Activated CD4-positive, alpha-beta memory T cell treated with anti-CD3 and anti-CD28 coated beads for 36 hours (primary cell): Measurements from ENCODE around the gene DBET. TPM values are rescaled to one million over a fixed set of nuclear protein-coding genes. Genes with fewer than 3 reads are reported as not detected.
"Not testable (repeated sequence)": the region's sequence is repeated elsewhere in the genome, so short reads cannot be mapped to it uniquely, and the experiment has no call there.

ENCODE experiments used
- CTCF ChIA-PET: fragments of 350-600 bp; sonication (Branson Sonifier 250); formaldehyde crosslinking; loops from one replicate; lab custom pipeline; 2021; ENCODE audit warnings: antibody characterized with exemption, inconsistent platforms; lab: Charles Lee
- POLR2A ChIA-PET: fragments of 350-600 bp; sonication (Branson Sonifier 250); formaldehyde crosslinking; loops from one replicate; lab custom pipeline; 2021; ENCODE audit warnings: antibody characterized with exemption; lab: Charles Lee
- DNase-seq: peaks from one replicate; pipeline ENCODE4 v3.0.0-alpha.2; 2020
- H3K27ac Mint-ChIP-seq: one replicate; pipeline ENCODE4 v1.8.0; 2021; ENCODE audit warnings: mixed read lengths
- H3K27me3 Mint-ChIP-seq: one replicate; pipeline ENCODE4 v1.8.0; 2021; ENCODE audit warnings: mixed read lengths
- H3K36me3 Mint-ChIP-seq: one replicate; pipeline ENCODE4 v1.8.0; 2021; ENCODE audit warnings: mixed read lengths
- H3K4me1 Mint-ChIP-seq: one replicate; pipeline ENCODE4 v1.8.0; 2021; ENCODE audit warnings: low read depth, mixed read lengths
- H3K4me3 Mint-ChIP-seq: one replicate; pipeline ENCODE4 v1.8.0; 2021; ENCODE audit warnings: mild to moderate bottlenecking, mixed read lengths
- H3K9me3 Mint-ChIP-seq: one replicate; pipeline ENCODE4 v1.8.0; 2021; ENCODE audit warnings: mixed read lengths
- intact Hi-C: fragments of 100-400 bp; cut with micrococcal nuclease; formaldehyde crosslinking; loops from one replicate; pipeline ENCODE4 v1.15.1; 2023
- total RNA-seq, 2 experiments: library from RNA; stranded (reverse); gene quantifications; one replicate each; pipeline ENCODE4 v1.2.3, GENCODE V29; 2021

DBET gene
- total RNA-seq, 2 experiments from 2014 or later = not detected

- H3K4me3 Mint-ChIP-seq, POLR2A ChIA-PET, intact Hi-C loops, DNase-seq, CTCF ChIA-PET, H3K36me3 Mint-ChIP-seq, H3K27ac Mint-ChIP-seq, H3K9me3 Mint-ChIP-seq: not testable (repeated sequence)
- Mint-ChIP-seq H3K27me3 (peaks cover 36% of the 10 kb centered on the region), H3K4me1 (peaks cover 24% of the 10 kb centered on the region)
Observed at GRCh38 chr4:190021973-190022372, 42.3 kb upstream of the DBET start.

- DNase-seq = peak; percentile 29
- peak overlapping the region; percentile 50 for H3K4me3 Mint-ChIP-seq
- POLR2A ChIA-PET, intact Hi-C loops, H3K27ac Mint-ChIP-seq, H3K36me3 Mint-ChIP-seq, CTCF ChIA-PET, H3K9me3 Mint-ChIP-seq: not testable (repeated sequence)
- peaks cover 32% of the 10 kb centered on the region for H3K27me3 Mint-ChIP-seq
- peaks cover 23% of the 10 kb centered on the region for H3K4me1 Mint-ChIP-seq
Observed at GRCh38 chr4:190022614-190023281, 41.6 kb upstream of the DBET start.

- intact Hi-C loops, POLR2A ChIA-PET, H3K36me3 Mint-ChIP-seq, H3K27me3 Mint-ChIP-seq, CTCF ChIA-PET, H3K9me3 Mint-ChIP-seq, DNase-seq, H3K4me3 Mint-ChIP-seq, H3K4me1 Mint-ChIP-seq, H3K27ac Mint-ChIP-seq: not testable (repeated sequence)
Observed at GRCh38 chr4:190027156-190027555, 37.1 kb upstream of the DBET start, which contains the start of gene FRG2. Gene FRG2, minus strand, starts transcription at chr4:190027256. Its CDS starts 52 bp downstream, at chr4:190027204.

GRCh38 chr4:190031264-190031663 is 33.0 kb upstream of the DBET start:
- H3K27me3 Mint-ChIP-seq, H3K4me3 Mint-ChIP-seq, intact Hi-C loops, CTCF ChIA-PET, H3K4me1 Mint-ChIP-seq, H3K36me3 Mint-ChIP-seq, H3K27ac Mint-ChIP-seq, POLR2A ChIA-PET, DNase-seq, H3K9me3 Mint-ChIP-seq: not testable (repeated sequence)

- H3K9me3 Mint-ChIP-seq, CTCF ChIA-PET, H3K27ac Mint-ChIP-seq, POLR2A ChIA-PET, intact Hi-C loops, H3K36me3 Mint-ChIP-seq, H3K27me3 Mint-ChIP-seq, H3K4me1 Mint-ChIP-seq, H3K4me3 Mint-ChIP-seq: not testable (repeated sequence)
- peak; percentile 44 for DNase-seq
Observed at GRCh38 chr4:190037704-190038388, 26.5 kb upstream of the DBET start.

- CTCF ChIA-PET, H3K27me3 Mint-ChIP-seq, intact Hi-C loops, DNase-seq, H3K36me3 Mint-ChIP-seq, H3K9me3 Mint-ChIP-seq, H3K4me1 Mint-ChIP-seq, H3K4me3 Mint-ChIP-seq, H3K27ac Mint-ChIP-seq, POLR2A ChIA-PET: not testable (repeated sequence)
Observed at GRCh38 chr4:190040873-190041272, 23.4 kb upstream of the DBET start.

- intact Hi-C loops, H3K4me1 Mint-ChIP-seq, H3K27me3 Mint-ChIP-seq, H3K4me3 Mint-ChIP-seq, POLR2A ChIA-PET, H3K9me3 Mint-ChIP-seq, DNase-seq, H3K27ac Mint-ChIP-seq, CTCF ChIA-PET, H3K36me3 Mint-ChIP-seq: not testable (repeated sequence)
Observed at GRCh38 chr4:190047627-190048026, 16.7 kb upstream of the DBET start.

GRCh38 chr4:190049378-190050239 is 14.7 kb upstream of the DBET start:
- H3K4me1 Mint-ChIP-seq, intact Hi-C loops, H3K9me3 Mint-ChIP-seq, H3K27ac Mint-ChIP-seq, H3K36me3 Mint-ChIP-seq, H3K4me3 Mint-ChIP-seq, POLR2A ChIA-PET, H3K27me3 Mint-ChIP-seq, DNase-seq, CTCF ChIA-PET: not testable (repeated sequence)

- DNase-seq, CTCF ChIA-PET, POLR2A ChIA-PET, H3K9me3 Mint-ChIP-seq, H3K27ac Mint-ChIP-seq, H3K4me3 Mint-ChIP-seq, H3K27me3 Mint-ChIP-seq, intact Hi-C loops, H3K36me3 Mint-ChIP-seq, H3K4me1 Mint-ChIP-seq: not testable (repeated sequence)
Observed at GRCh38 chr4:190058997-190059396, 5.3 kb upstream of the DBET start.

- DNase-seq, POLR2A ChIA-PET, H3K4me1 Mint-ChIP-seq, H3K27me3 Mint-ChIP-seq, H3K9me3 Mint-ChIP-seq, CTCF ChIA-PET, H3K36me3 Mint-ChIP-seq, intact Hi-C loops, H3K27ac Mint-ChIP-seq, H3K4me3 Mint-ChIP-seq: not testable (repeated sequence)
Observed at GRCh38 chr4:190064805-190065204, 503 bp downstream of the DBET start.

GRCh38 chr4:190068351-190068750 is 4.0 kb downstream of the DBET start:
- H3K4me1 Mint-ChIP-seq, H3K4me3 Mint-ChIP-seq, H3K27me3 Mint-ChIP-seq, DNase-seq, POLR2A ChIA-PET, H3K9me3 Mint-ChIP-seq, CTCF ChIA-PET, H3K27ac Mint-ChIP-seq, intact Hi-C loops, H3K36me3 Mint-ChIP-seq: not testable (repeated sequence)

GRCh38 chr4:190093052-190093451 is 28.8 kb downstream of the DBET start:
- H3K9me3 Mint-ChIP-seq, H3K27me3 Mint-ChIP-seq, H3K4me3 Mint-ChIP-seq, intact Hi-C loops, H3K4me1 Mint-ChIP-seq, H3K27ac Mint-ChIP-seq, POLR2A ChIA-PET, CTCF ChIA-PET, DNase-seq, H3K36me3 Mint-ChIP-seq: not testable (repeated sequence)
